Inferior parietal cortex (tissue), 1 donor: ENCODE data around the gene PEX11G.

Source experiments
- DNase-seq: peaks from one replicate; pipeline ENCODE4 v3.0.0-alpha.2; 2016; ENCODE audit errors: extremely low spot score

The PEX11G gene

GRCh38 chr19:7488736-7489353 lies at the start of gene PEX11G:
Gene PEX11G, minus strand, starts transcription at chr19:7489035. Its CDS starts 25 bp downstream, at chr19:7489010.
- peak; percentile 90 for DNase-seq

- no peak for DNase-seq
Observed at GRCh38 chr19:7535998-7536695, 47.3 kb upstream of the PEX11G start.

- DNase-seq, result peak; percentile 97
Observed at GRCh38 chr19:7535047-7535997, 46.5 kb upstream of the PEX11G start, which contains the start of gene PNPLA6. Gene PNPLA6, plus strand, starts transcription at chr19:7535717. Its CDS starts 72 bp downstream, at chr19:7535789.

GRCh38 chr19:7534531-7535046 lies 45.8 kb upstream of the PEX11G start:
- peak; percentile 68 for DNase-seq

GRCh38 chr19:7533925-7534480 lies 45.2 kb upstream of the PEX11G start:
- DNase-seq, result peak; percentile 83

GRCh38 chr19:7533281-7533885 lies 44.5 kb upstream of the PEX11G start:
- DNase-seq, result peak; percentile 21

- DNase-seq, result no peak
Observed at GRCh38 chr19:7529610-7530490, 41.0 kb upstream of the PEX11G start.

- DNase-seq, result no peak
Observed at GRCh38 chr19:7529246-7529600, 40.4 kb upstream of the PEX11G start.

- no peak for DNase-seq
Observed at GRCh38 chr19:7528522-7529245, 39.8 kb upstream of the PEX11G start.

- DNase-seq, result no peak
Observed at GRCh38 chr19:7528192-7528519, 39.3 kb upstream of the PEX11G start.

GRCh38 chr19:7527516-7528191 lies 38.8 kb upstream of the PEX11G start:
- DNase-seq, result no peak

GRCh38 chr19:7526059-7526929 lies 37.5 kb upstream of the PEX11G start:
- no peak for DNase-seq

- no peak for DNase-seq
Observed at GRCh38 chr19:7524992-7525739, 36.3 kb upstream of the PEX11G start.

GRCh38 chr19:7524523-7524922 lies 35.7 kb upstream of the PEX11G start:
- DNase-seq, result no peak

- DNase-seq, result no peak
Observed at GRCh38 chr19:7522923-7523667, 34.3 kb upstream of the PEX11G start.

- peak; percentile 98 for DNase-seq
Observed at GRCh38 chr19:7522072-7522922, 33.5 kb upstream of the PEX11G start, which contains the start of gene MCOLN1. Gene MCOLN1, plus strand, starts transcription at chr19:7522624. Its CDS starts 127 bp downstream, at chr19:7522751.
